ENCODE measurements around the gene C19orf53. TPM values are rescaled to one million over a fixed set of nuclear protein-coding genes. Genes with fewer than 3 reads are reported as not detected.

The C19orf53 gene
- total and polyA plus RNA-seq, 2 of the 13 experiments (the other 11 are each of a cell fraction or from before 2014, with no cell fraction given) = 129 to 130 TPM

- no peak overlapping the region for H3K9ac ChIP-seq (ENCODE audit: insufficient read depth, low read depth, low read length)
- in situ Hi-C loops (cut with HindIII; ENCODE audit: extremely low pct_ligation_motif_present, low pct_unique_long_range_greater_than_20kb) (loop anchor here (5.0 kb wide), 1 partner anchor 77 kb away; no protein-coding TSS in a partner anchor), intact Hi-C loops (cut with micrococcal nuclease; ENCODE audit: unreplicated experiment) (loop anchor here (1.0 to 2.0 kb wide), 2 partner anchors 48 to 77 kb away; no protein-coding TSS in a partner anchor)
- POLR2A ChIA-PET = interaction anchor here (0.8 to 2.3 kb wide), 3 partner anchors 11 to 77 kb away, joined by 3 to 7 read pairs (median 5); partner anchors contain the start of gene C19orf53
- H2AFZ ChIP-seq (ENCODE audit: low read length) = peak overlapping the region; percentile 69
- H3K27me3 ChIP-seq (ENCODE audit: control insufficient read depth in 1 of 2, insufficient read depth in 2 of 2, low read length in 2 of 2) = peaks cover 0 to 10% of the 10 kb centered on the region in 2 experiments; a peak in 2 of 5 replicates
- no peaks in the 10 kb centered on the region for H4K20me1 ChIP-seq (ENCODE audit: insufficient read depth, low read length)
- no TSS peak for BruUV-seq (replicated peaks)
- peak overlapping the region in 1 of 3 experiments; percentile 64; a peak in 2 of 6 replicates for H3K4me3 ChIP-seq (replicated peaks in 1 of 3; ENCODE audit: insufficient read depth in 1 of 3, low read depth in 2 of 3, low read length in 3 of 3)
- no peaks in the 10 kb centered on the region for H3K79me2 ChIP-seq (ENCODE audit: insufficient read depth, low read length)
- DNase-seq (ENCODE audit: low spot score) = peak; percentile 44
- FAIRE-seq = no peak
- CTCF ChIA-PET (ENCODE audit: low intra/inter-chr PET ratio, low total read pairs) = interaction anchor here (0.6 to 2.7 kb wide), 4 partner anchors 9 to 95 kb away, joined by 3 to 38 read pairs (median 4); no protein-coding TSS in a partner anchor
- WGBS (ENCODE audit: low lambda C conversion rate) = 11% methylated on average over 7 of the region's 17 CpGs
- H3K9me3 ChIP-seq (ENCODE audit: low read length) = no peaks in the 10 kb centered on the region
- no peak overlapping the region for H3K27ac ChIP-seq (ENCODE audit: extremely low read length, insufficient read depth, low read length)
- peak; percentile 90 for ATAC-seq
- H3K4me1 ChIP-seq (ENCODE audit: insufficient read depth, low read length) = peaks cover 35% of the 10 kb centered on the region
- H3K36me3 ChIP-seq (replicated peaks in 1 of 2; ENCODE audit: control insufficient read depth in 1 of 2, insufficient read depth in 2 of 2, low read length in 2 of 2) = no peaks in the 10 kb centered on the region
- H3K4me2 ChIP-seq (ENCODE audit: low read depth, low read length) = peak overlapping the region; percentile 80
- TF ChIP-seq KLF15 (CRISPR knock-in tag; IDR thresholded peaks at IDR 0.05; ENCODE audit: borderline replicate concordance) (no peak), REPIN1 (CRISPR knock-in tag; IDR thresholded peaks at IDR 0.05; ENCODE audit: borderline replicate concordance, low read depth) (no peak), MBD4 (IDR thresholded peaks at IDR 0.05; ENCODE audit: borderline replicate concordance, low read length) (no peak), ZBTB39 (CRISPR knock-in tag; IDR thresholded peaks at IDR 0.05) (no peak), ZFP82 (CRISPR knock-in tag; IDR thresholded peaks at IDR 0.05; ENCODE audit: borderline replicate concordance) (no peak), ZNF605 (CRISPR knock-in tag; IDR thresholded peaks at IDR 0.05) (0 out of 2 replicates have a peak, but pooled peaks have one; percentile 36), ZNF639 (CRISPR knock-in tag; conservative IDR thresholded peaks at IDR 0.05) (0 out of 2 replicates have a peak, but pooled peaks have one; percentile 43), ZSCAN9 (CRISPR knock-in tag; IDR thresholded peaks at IDR 0.05; ENCODE audit: borderline replicate concordance) (no peak), KLF11 (CRISPR knock-in tag; IDR thresholded peaks at IDR 0.05) (no peak), ZNF615 (CRISPR knock-in tag; IDR thresholded peaks at IDR 0.05; ENCODE audit: borderline replicate concordance) (no peak), ZNF672 (CRISPR knock-in tag; IDR thresholded peaks at IDR 0.05) (no peak)
- TF ChIP-seq, protein P1, sequence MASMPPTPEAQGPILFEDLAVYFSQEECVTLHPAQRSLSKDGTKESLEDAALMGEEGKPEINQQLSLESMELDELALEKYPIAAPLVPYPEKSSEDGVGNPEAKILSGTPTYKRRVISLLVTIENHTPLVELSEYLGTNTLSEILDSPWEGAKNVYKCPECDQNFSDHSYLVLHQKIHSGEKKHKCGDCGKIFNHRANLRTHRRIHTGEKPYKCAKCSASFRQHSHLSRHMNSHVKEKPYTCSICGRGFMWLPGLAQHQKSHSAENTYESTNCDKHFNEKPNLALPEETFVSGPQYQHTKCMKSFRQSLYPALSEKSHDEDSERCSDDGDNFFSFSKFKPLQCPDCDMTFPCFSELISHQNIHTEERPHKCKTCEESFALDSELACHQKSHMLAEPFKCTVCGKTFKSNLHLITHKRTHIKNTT (CRISPR knock-in tag; IDR thresholded peaks at IDR 0.05) = no peak
- TF ChIP-seq, protein P2, sequence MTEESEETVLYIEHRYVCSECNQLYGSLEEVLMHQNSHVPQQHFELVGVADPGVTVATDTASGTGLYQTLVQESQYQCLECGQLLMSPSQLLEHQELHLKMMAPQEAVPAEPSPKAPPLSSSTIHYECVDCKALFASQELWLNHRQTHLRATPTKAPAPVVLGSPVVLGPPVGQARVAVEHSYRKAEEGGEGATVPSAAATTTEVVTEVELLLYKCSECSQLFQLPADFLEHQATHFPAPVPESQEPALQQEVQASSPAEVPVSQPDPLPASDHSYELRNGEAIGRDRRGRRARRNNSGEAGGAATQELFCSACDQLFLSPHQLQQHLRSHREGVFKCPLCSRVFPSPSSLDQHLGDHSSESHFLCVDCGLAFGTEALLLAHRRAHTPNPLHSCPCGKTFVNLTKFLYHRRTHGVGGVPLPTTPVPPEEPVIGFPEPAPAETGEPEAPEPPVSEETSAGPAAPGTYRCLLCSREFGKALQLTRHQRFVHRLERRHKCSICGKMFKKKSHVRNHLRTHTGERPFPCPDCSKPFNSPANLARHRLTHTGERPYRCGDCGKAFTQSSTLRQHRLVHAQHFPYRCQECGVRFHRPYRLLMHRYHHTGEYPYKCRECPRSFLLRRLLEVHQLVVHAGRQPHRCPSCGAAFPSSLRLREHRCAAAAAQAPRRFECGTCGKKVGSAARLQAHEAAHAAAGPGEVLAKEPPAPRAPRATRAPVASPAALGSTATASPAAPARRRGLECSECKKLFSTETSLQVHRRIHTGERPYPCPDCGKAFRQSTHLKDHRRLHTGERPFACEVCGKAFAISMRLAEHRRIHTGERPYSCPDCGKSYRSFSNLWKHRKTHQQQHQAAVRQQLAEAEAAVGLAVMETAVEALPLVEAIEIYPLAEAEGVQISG (CRISPR knock-in tag; IDR thresholded peaks at IDR 0.05) = no peak
Measured at GRCh38 chr19:13784731-13785452, 10.6 kb downstream of the C19orf53 start.

Measured in HepG2 (cell line).